ENCODE results near the gene CCDC30.
"Not testable (repeated sequence)": the region's sequence is repeated elsewhere in the genome, so short reads cannot be mapped to it uniquely, and the experiment has no call there.

CCDC30 gene

DNA sequence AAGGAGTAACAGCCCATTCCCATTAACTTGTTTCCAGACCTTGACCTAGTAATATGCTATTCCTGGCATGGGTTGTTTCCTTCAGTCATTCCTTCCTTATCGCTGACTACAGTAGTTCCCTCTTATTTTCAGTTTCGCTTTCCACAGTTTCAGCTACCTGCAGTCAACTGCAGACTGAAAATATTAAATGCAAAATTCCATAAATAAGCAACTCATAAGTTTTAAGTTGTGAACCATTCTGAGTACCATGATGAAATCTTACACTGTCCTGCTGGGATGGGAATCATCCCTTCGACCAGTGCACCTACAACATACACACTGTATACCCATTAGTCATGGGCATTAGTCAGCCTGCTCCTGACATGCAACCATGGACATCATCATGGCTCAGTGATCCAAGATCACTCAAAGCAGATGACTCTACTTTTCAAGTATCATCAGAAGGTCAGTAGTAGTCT is 66.7 kb downstream of the CCDC30 start:
- no peak for DNase-seq (ENCODE audit: low read depth)

DNA sequence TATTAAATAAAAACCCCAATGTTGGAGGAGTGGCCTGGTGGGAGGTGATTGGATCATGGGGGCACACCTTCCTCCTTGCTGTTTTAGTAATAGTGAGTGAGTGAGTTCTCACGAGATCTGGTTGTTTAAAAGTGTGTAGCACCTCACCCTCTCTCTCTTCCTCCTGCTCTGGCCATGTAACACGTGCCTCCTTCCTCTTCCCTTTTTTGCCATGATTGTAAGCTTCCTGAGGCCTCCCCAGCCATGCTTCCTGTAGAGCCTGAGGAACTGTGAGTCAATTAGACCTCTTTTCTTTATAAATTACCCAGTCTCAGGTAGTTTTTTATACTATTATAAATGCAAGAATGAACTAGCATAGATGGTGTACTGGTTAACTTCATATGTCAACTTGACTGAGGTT is 68.0 kb downstream of the CCDC30 start:
- DNase-seq (ENCODE audit: low read depth) = no peak

DNA sequence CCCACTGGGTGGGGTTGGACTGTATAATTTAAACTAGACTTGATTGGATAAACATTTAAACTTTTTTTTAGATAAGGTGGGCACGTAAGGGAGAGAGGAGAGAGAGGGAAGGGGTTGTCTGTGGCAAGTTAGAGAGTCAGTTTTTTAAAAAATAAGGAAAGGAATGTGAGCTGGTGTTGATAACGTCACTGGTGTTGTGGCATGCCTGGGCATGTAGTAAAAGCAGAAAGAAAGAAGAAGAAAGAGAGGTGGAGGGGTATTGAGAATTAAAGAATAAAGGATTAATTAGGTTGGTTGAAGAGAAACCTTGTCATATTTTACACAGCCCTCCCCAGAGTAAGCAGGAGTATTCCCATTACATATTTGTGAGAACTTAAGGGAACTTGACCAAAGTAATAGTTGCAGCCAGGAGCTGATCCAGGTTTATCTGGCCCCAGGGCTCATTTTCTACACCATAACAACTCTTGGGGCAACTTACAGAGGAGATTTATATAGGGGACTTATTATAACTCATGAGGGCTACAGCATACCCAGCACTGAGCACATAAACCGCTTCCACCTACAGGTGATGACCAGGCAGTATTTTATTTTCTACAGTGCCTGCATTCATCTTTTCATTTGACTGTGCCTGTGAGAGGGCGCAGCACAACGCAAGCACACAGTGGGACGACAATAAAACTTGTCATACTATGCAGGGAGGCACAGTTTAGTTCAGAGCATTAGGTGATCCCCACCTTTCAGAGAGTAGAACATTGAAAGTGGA is 70.2 kb downstream of the CCDC30 start:
- DNase-seq (ENCODE audit: low read depth) = no peak

DNA sequence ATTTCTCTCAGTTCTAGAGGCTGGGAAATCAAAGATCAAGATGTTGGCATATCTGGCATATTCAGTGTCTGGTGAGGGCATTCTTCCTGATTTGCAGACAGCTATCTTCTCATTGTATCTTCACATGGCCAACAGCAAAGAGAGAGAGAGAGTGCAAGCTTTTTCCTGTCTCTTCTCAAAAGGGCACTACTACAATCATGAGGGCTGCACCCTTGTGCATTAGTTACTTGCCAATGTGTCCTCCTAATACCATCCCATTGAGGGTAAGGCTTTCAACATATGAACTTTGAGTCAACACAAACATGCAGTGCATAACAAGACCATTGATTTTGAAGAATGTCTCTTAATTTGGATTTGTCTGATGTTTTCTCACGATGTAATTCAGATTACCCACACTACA is 78.0 kb downstream of the CCDC30 start:
- no peak for DNase-seq (ENCODE audit: low read depth)

DNA sequence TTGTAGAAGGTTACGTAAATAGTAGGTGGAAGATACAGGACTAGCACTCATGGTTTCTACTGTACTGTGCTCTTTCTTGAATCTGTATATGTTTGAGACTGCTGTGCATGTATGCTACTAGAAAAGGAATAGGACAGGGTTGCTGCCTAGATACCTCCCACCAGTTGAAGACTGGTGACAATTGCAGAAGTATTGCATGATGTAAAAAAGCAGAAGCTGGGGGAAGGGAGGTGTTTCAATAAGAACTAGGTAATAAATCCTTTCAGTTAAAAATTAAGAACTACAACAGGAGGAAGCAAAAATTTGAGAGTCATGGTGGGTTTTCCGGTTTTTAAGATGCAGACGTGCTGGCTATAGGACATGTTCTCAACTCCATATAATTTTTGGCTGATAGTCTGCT is 88.1 kb downstream of the CCDC30 start:
- DNase-seq (ENCODE audit: low read depth) = no peak

DNA sequence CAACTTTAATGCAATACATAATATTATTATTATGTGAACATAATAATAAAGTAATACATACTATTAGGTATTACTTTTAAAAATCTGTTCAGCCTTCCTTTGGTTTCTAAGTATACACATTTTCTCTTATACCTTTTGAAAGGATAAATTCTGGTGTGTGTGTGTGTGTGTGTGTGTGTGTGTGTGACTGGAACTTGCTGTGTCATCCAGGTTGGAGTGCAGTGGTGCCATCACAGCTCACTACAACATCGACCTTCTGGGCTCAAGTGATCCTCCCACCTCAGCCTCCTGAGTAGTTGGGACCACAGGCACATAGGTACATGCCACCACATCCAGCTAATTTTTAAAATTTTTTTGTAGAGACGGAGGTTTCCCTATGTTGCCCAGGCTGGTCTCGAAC is 88.5 kb downstream of the CCDC30 start:
- no peak for DNase-seq (ENCODE audit: low read depth)

DNA sequence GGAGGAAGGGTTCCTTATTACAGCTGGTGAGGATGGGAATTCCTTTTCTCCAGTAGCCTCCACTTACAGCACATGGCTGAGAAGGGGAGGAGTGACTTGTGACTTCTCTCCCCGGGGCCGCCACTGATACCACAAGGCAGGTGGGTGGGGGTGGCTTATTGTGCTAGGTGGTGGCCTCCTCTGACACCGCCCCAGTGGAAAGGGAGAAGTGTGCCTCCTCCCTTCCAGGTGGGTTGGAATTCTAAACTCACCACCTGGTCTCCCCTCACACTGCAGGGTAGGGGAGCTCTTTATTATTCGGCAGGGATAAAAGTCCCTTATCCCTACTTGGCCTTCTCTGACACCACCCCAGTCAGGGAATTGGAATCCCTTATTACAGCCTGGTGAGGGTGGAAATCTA is 89.5 kb downstream of the CCDC30 start:
- no peak for DNase-seq (ENCODE audit: low read depth)

DNA sequence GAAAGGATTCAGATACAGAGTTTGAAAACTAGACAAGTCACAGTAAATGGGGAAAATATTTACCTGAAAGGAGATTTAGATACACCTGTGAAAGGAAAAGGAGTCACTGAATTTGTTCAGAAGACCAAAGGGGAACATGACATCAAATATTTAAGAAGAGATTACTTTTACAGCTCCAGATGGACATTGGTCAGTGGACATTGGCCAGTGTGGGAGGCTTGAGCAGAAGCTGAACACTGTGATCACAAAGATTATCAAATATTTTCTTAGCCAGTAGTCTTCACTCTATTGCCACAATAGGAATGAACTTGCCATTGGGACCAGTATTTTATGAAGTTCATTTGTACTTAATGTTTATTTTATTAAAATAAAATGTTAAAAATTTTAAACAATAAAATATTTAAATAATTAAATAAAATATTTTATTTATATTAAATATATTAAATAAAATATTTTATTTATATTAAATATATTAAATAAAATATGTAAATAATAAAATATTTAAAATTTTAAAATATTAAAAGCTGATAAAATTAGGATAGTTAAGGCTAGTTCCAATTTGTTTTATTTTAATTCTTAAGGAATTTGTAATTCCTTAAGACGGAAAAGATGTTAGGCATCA is 94.3 kb downstream of the CCDC30 start:
- no peak for DNase-seq (ENCODE audit: low read depth)

DNA sequence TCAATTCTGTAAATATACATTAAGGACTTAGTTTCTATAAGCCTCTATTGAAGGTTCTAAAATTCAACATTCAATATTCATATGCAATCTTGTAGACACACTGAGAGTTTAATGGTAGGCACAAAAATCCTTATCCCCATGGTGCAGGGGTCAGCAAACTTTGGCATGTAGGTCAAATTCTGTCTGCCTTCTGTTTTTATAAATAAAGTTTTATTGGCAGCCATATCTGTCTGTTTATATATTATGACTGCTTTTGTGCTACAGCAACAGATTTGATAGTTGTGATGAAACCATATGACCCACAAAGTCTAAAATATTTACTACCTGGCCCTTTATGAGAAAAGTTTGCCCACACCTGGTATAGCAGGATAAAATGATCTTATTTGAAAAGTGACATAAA is 104.0 kb downstream of the CCDC30 start:
- DNase-seq (ENCODE audit: low read depth) = no peak

DNA sequence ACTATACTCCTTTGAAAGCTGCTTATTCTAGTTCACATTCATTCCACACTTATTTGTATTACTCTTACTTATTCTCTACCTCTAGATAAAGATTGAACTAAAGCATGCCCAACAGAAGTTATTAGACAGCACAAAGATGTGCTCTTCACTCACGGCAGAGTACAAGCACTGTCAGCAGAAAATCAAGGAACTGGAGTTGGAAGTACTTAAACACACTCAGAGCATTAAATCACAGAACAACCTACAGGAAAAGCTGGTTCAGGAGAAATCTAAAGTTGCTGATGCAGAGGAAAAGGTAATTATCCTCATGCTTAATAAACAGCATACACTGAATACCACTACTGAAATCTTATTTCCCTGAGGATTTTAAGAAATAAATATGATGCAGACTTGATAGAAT is 113.8 kb downstream of the CCDC30 start:
- DNase-seq (ENCODE audit: low read depth) = no peak

DNA sequence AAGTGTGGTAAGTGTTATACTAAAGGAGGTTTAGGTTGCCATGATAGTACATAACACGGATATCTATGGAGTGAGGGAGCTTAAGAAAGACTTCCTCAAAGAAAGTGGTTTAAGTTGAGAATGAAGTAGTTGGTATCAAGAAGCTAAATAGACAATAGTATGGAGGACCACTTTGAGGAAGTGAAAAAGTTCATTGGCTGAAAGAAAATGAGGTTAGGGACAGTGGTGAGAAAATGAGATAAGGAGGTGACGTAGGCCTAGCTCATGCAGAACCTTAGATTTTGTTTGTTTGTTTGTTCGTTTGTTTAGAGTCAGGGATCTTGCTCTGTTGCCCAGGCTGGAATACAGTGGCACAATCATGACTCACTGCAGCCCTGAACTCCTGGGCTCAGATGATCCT is 122.9 kb downstream of the CCDC30 start:
- no peak for DNase-seq (ENCODE audit: low read depth)

DNA sequence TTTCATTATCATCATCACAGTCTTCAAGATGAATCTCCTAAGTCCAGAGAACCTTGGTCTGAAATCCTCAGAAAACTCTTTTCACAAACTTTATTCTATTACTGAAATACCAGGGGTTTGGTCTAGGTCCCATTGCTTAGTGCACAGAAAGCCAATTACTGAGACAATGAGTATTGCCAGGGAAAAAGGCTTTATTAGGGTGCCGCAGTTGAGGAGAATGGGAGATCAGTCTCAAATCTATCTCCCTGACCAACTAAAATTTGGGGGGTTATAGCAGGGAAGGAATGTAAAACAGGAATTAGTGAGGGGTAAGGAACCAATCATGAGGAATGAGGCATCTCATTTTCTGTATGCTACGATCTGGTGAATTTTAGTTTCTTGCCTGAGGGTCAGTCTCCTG is 124.7 kb downstream of the CCDC30 start:
- DNase-seq (ENCODE audit: low read depth) = no peak

DNA sequence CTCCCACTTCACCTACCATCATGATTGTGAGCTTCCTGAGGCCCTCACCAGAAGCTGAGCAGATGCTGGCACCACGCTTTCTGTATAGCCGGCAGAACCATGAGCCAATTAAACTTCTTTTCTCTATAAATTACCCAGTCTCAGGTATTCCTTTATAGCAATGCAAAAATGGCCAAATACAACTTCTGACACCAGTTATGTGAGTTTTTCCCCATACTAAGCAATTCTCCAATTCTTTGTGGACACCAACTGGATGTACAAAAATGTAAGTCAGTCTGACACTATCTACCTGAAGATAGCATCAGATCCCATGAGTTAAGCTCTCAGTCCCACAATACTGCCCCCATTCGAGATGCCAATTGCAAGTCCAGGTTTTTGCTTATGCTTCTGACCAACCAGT is 129.7 kb downstream of the CCDC30 start:
- no peak for DNase-seq (ENCODE audit: low read depth)

DNA sequence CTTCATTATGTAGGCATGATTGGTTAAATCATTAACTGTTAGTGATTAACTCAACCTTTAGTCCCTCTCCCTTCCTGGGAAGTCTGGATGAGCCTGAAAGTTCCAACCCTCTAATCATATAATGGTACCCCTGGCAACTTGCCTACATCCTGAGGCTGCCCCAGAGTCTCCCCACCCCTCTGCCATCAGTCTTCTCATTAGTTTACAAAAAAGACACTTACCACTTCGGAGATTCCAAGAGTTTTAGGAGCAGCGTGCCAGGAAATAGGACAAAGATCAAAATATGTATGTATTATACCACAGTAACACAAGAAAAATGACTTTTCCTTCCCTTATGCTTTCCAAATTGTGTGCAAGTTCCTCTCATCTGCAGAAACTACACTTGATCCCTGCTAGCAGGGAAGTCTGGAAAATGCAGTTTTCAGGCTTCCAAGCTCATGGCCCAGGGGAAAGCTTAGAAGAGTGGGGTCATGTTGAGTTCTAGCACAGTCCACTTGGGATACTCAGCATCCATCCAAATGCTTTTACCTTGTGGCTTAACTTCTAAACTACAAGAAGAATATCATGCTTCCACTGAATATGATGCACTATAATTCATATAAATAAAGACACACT is 130.5 kb downstream of the CCDC30 start:
- DNase-seq (ENCODE audit: low read depth) = no peak

DNA sequence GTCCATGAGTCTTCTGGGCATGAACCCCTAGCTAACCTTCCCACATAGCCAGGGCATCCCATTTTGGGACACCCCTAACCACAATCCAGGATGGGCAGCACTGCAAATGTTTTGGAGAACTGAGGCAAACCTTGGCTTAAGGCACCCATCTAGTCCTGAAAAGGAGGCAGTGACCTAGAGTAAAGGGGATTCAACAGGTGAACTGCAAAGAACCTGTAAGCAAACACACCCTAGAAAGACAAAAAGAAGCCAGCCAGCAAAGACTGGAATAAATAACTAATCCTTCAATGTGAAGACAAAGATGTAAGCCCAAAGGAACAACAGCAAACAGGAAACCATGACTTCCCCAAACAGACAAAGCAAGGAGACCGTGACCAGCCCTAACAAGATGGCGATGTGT is 138.4 kb downstream of the CCDC30 start:
- DNase-seq (ENCODE audit: low read depth) = no peak

DNA sequence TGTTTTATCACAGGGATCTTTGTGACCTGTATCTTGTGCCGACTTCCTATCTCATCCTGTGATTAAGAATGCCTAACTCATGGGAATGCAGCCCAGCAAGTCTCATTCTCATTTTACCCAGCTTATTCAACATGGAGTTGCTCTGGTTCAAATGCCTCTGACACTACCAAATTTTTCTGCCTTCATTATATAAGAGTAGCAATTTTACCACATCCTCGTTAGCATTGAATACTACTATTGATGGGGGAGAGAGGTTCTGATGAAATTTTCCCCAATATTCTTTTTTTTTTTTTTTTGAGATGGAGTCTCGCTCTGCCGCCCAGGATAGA is 150.7 kb downstream of the CCDC30 start:
- DNase-seq (ENCODE audit: low read depth) = no peak

DNA sequence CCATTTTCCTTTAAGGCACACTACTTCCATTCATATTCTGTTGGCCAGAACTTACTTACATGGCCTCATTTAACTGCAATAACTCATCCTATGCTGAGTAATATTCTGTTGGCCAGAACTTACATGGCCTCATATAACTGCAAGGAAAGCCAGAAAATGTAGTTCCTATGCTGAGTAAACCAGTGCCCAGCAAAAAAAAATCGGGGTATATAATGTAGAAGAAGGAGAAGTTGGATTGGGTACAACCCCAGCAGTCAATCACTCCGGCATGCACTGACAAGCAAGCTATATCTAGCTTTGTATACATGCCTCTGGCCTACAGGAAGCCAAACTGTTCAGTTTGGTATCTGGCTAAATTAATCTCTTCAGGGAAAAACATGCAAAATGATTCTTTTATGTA is 155.8 kb downstream of the CCDC30 start:
- DNase-seq (ENCODE audit: low read depth) = no peak

DNA sequence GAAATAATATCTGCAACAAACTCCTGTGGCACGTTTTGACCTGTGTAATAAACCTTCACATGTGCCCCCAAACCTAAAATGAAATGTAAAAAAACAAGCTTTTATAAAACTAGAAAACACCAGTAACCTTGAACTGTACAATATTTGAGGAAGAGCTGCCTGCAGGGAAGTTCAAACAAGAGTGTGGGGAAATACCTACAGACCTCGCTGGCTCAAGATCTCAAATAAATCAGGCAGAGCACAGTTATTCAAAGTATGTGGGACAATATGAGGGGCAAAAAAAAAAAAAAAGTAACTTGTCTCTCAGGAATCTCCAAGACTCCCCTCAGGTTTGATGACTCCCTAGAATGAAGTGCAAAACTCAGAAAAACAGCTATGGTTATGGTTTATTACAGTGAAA is 157.2 kb downstream of the CCDC30 start:
- DNase-seq (ENCODE audit: low read depth) = no peak

DNA sequence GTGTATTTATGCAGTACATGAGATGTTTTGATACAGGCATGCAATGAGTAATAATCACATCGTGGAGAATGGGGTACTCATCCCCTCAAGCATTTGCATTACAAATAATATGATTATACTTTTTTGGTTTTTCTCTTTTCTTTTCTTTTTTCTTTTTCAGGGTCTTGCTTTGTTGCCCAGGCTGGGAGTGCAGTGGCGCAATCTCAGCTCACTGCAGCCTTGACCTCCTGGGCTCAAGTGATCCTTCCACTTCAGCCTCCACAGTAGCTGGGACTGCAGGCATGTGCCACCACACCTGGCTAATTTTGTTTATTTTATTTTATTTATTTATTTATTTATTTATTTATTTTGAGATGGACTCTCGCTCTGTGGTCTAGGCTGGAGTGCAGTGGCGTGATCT is 158.1 kb downstream of the CCDC30 start:
- DNase-seq (ENCODE audit: low read depth) = not testable (repeated sequence)

DNA sequence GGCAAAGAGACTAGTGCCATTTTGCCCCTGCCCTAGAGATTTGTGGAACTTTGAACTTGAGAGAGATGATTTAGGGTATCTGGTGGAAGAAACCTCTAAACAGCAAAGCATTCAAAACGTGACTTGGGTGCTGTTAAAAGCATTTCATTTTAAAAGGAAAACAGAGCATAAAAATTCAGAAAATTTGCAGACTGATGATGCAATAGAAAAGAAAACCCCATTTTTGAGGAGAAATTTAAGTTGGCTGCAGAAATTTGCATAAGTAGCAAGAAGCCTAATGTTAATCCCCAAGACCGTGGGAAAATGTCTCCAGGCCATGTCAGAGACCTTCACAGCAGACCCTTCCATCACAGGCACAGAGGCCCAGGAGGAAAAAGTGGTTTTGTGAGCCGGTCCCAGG is 164.1 kb downstream of the CCDC30 start:
- DNase-seq (ENCODE audit: low read depth) = not testable (repeated sequence)

DNA sequence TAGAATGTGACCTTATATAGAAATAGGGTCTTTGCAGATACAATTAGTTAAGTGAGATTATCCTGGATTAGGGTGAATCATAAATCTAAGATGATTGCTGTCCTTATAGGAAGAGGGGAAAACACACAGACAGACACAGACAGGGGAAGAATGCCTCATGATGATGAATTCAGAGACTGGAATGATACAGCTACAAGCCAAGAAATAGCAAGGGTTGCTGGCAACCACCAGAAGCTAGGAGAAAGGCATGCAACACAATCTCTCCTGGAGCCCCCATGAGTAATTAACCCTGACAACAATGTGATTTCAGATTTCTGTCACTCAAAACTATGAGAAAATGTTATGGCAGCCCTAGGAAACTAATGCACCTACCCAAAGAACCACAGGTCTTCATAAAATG is 176.0 kb downstream of the CCDC30 start:
- no peak for DNase-seq (ENCODE audit: low read depth)

DNA sequence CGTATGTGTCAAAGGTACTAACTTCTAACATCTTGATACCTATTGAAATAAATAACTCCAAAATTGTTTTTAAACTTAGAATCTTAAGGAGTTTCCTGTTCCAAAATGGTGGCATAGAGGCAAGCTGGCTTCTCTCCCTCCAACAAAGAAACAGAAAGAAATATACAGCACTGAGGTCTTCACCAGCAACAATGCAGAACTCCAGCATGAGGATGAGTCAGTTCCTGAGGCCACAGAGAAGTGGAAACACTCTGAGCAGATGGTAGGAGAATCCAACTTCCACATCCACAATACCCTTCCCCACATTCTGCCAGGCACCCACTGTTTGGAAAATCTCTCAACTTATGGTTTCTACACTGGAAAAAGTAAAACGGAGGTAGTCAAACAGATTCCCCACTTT is 183.0 kb downstream of the CCDC30 start:
- DNase-seq (ENCODE audit: low read depth) = no peak

DNA sequence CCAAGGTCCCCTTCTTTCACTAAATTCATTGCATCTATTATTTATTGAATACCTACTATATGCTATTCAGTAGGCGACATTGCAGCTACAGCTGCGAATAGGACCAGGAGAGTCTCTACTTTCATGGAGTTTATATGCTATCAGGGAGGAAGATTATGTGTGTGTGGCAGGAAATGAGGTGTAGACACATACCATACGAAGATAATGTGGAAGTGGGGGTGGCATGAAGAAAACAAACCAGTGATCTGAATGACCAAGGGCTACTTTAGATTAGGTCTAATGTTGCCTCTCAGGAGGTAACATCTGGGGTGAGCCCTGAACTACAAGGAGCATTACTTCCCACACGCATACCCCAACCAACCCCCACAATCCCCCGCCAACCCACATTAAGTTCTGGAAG is 194.1 kb downstream of the CCDC30 start:
- no peak for DNase-seq (ENCODE audit: low read depth)

Data from CMK (cell line).